Measurements from ENCODE around the gene ZNF398.
A peak's percentile ranks its signal among the peaks of the same experiment; 100 is the strongest.
"Not testable (repeated sequence)": the region's sequence is repeated elsewhere in the genome, so short reads cannot be mapped to it uniquely, and the experiment has no call there.

Gene ZNF398

GRCh38 chr7:149147072-149147751, at the start of gene ZNF398:
Gene ZNF398, plus strand, starts transcription at chr7:149147453. Its CDS starts 290 bp downstream, at chr7:149147743.
- peak; percentile 67 to 71 for DNase-seq (ENCODE audit: low read depth in 2 of 2)

GRCh38 chr7:149099058-149099457, 48.2 kb upstream of the ZNF398 start:
- no peak for DNase-seq (ENCODE audit: low read depth in 2 of 2)

- no peak for DNase-seq (ENCODE audit: low read depth in 2 of 2)
These were observed 46.4 kb upstream of the ZNF398 start for GRCh38 chr7:149100821-149101220.

GRCh38 chr7:149102666-149103065, 44.6 kb upstream of the ZNF398 start:
- DNase-seq (ENCODE audit: low read depth in 2 of 2): no peak

- DNase-seq (ENCODE audit: low read depth in 2 of 2): no peak
These were observed 43.8 kb upstream of the ZNF398 start for GRCh38 chr7:149103424-149103823.

GRCh38 chr7:149104214-149104613, 43.0 kb upstream of the ZNF398 start:
- DNase-seq (ENCODE audit: low read depth in 2 of 2): no peak

- no peak for DNase-seq (ENCODE audit: low read depth in 2 of 2)
These were observed 42.5 kb upstream of the ZNF398 start for GRCh38 chr7:149104749-149105148.

- no peak for DNase-seq (ENCODE audit: low read depth in 2 of 2)
These were observed 37.3 kb upstream of the ZNF398 start for GRCh38 chr7:149109969-149110368.

- DNase-seq (ENCODE audit: low read depth in 2 of 2): no peak
These were observed 21.9 kb upstream of the ZNF398 start for GRCh38 chr7:149125189-149125862.

- peak; percentile 88 to 90 for DNase-seq (ENCODE audit: low read depth in 2 of 2)
These were observed 21.2 kb upstream of the ZNF398 start, which contains the start of gene ZNF425 for GRCh38 chr7:149125863-149126661. Gene ZNF425, minus strand, starts transcription at chr7:149126324. Its CDS starts 111 bp downstream, at chr7:149126213.

- DNase-seq (ENCODE audit: low read depth in 2 of 2): peak; percentile 41 to 63
These were observed 20.5 kb upstream of the ZNF398 start for GRCh38 chr7:149126662-149127266.

- DNase-seq (ENCODE audit: low read depth in 2 of 2): no peak
These were observed 16.6 kb upstream of the ZNF398 start for GRCh38 chr7:149130572-149131198.

- no peak for DNase-seq (ENCODE audit: low read depth in 2 of 2)
These were observed 14.1 kb upstream of the ZNF398 start for GRCh38 chr7:149133028-149133710.

GRCh38 chr7:149136118-149136517, 11.1 kb upstream of the ZNF398 start:
- no peak for DNase-seq (ENCODE audit: low read depth in 2 of 2)

- DNase-seq (ENCODE audit: low read depth in 2 of 2): no peak
These were observed 6.4 kb upstream of the ZNF398 start for GRCh38 chr7:149140831-149141230.

- DNase-seq (ENCODE audit: low read depth in 2 of 2): no peak
These were observed 5.4 kb upstream of the ZNF398 start for GRCh38 chr7:149141893-149142292.

GRCh38 chr7:149144436-149144922, 2.8 kb upstream of the ZNF398 start:
- not testable (repeated sequence) for DNase-seq (ENCODE audit: low read depth in 2 of 2)

GRCh38 chr7:149145031-149145845, 2.0 kb upstream of the ZNF398 start:
- DNase-seq (ENCODE audit: low read depth in 2 of 2): no peak

- DNase-seq (ENCODE audit: low read depth in 2 of 2): peak; percentile 33 to 54
These were observed 750 bp downstream of the ZNF398 start for GRCh38 chr7:149147752-149148653.

Measured in stimulated activated CD4-positive, alpha-beta T cell treated with anti-CD3 and anti-CD28 coated beads, Interleukin-12 subunit alpha, Interleukin-12 subunit beta, amount 100 ng/mL, for 24 hours (primary cell).